K562 (cell line): ENCODE results near the gene HOXB5. TPM values are rescaled to one million over a fixed set of nuclear protein-coding genes. Genes with fewer than 3 reads are reported as not detected.

ENCODE experiments used
- ATAC-seq: fragments of 200-7000 bp; cut with Tn5 transposase; 3 replicates; pipeline ENCODE4 v1.9.1; 2020; ENCODE audit warnings: moderate library complexity
- BruUV-seq: library from RNA; stranded (reverse); fragments of 400-500 nt; replicated peaks from 2 replicates; lab custom pipeline; 2021; lab: Mats Ljungman, UMichigan
- CTCF ChIA-PET: fragments of 300-600 bp; formaldehyde crosslinking; extraction: SDS; loops from one replicate; lab custom pipeline; 2021; ENCODE audit warnings: low intra/inter-chr PET ratio; lab: Yijun Ruan, JAX
- POLR2A ChIA-PET: fragments of 300-600, 350-650 bp; sonication (Branson Sonifier 250); formaldehyde crosslinking; extraction: SDS; loops from one replicate; lab custom pipeline; 2021; ENCODE audit warnings: antibody characterized with exemption, inconsistent platforms; lab: Yijun Ruan, JAX
- DNase-seq, 4 experiments: peaks; one replicate each; pipeline versions ENCODE4 v3.0.0 to v3.0.0-alpha.2; 2011 to 2018; ENCODE audit warnings: low spot score in 3 of 4, mixed read lengths in 3 of 4; ENCODE audit errors: extremely low read depth in 1 of 4
- FAIRE-seq: peaks from 2 replicates; lab custom pipeline; 2011; peaks lifted over from hg19 to GRCh38; lab: Jason Lieb, UNC
- H2AFZ ChIP-seq: 2 replicates; pipeline ENCODE4 v1.6.0; 2011; ENCODE audit warnings: low read depth, low read length, control low read depth, inconsistent platforms
- H3K27ac ChIP-seq: fragments of 200-600 bp; 3 replicates; pipeline ENCODE4 v1.8.0; 2011; ENCODE audit warnings: low read depth, mild to moderate bottlenecking, control low read depth, inconsistent platforms, low read length, moderate library complexity, mixed read lengths; ENCODE audit errors: extremely low read depth
- H3K27me3 ChIP-seq, 2 experiments: fragments of 300-600 bp in 1 of 2; 2 replicates in 1 of 2; 3 replicates in 1 of 2; pipeline versions ENCODE4 v1.6.0 to v1.8.0; 2011; ENCODE audit warnings: inconsistent platforms in 2 of 2, low read length in 2 of 2, mild to moderate bottlenecking in 1 of 2, mixed read lengths in 1 of 2, moderate library complexity in 1 of 2; ENCODE audit not compliant: control insufficient read depth in 2 of 2, insufficient read depth in 2 of 2
- H3K36me3 ChIP-seq: fragments of 300-600 bp; 3 replicates; pipeline ENCODE4 v1.8.0; 2011; ENCODE audit warnings: mild to moderate bottlenecking, low read length, inconsistent platforms; ENCODE audit not compliant: control insufficient read depth, insufficient read depth
- H3K4me1 ChIP-seq, 2 experiments: fragments of 200-600 bp in 1 of 2; replicated peaks in 1 of 2; 2 replicates in 1 of 2; 3 replicates in 1 of 2; pipeline versions ENCODE4 v1.5.1 to v1.8.0; 2011; ENCODE audit warnings: inconsistent platforms in 2 of 2, low read length in 2 of 2, mild to moderate bottlenecking in 1 of 2, mixed read lengths in 1 of 2, moderate library complexity in 1 of 2; ENCODE audit not compliant: control insufficient read depth in 2 of 2, insufficient read depth in 2 of 2
- H3K4me2 ChIP-seq: 2 replicates; pipeline ENCODE4 v1.6.1; 2011; ENCODE audit warnings: low read length, control low read depth, inconsistent platforms, mixed read lengths; ENCODE audit not compliant: insufficient read depth
- H3K4me3 ChIP-seq: fragments of 200-600 bp; sonication (generic), shearing (Covaris generic); 2 replicates; pipeline ENCODE4 v1.5.1; 2016; ENCODE audit warnings: control low read depth, inconsistent platforms
- H3K79me2 ChIP-seq: fragments of 200-600 bp; 3 replicates; pipeline ENCODE4 v1.8.0; 2011; ENCODE audit warnings: low read length, inconsistent platforms; ENCODE audit not compliant: control insufficient read depth, insufficient read depth
- H3K9ac ChIP-seq, 2 experiments: 2 replicates each; pipeline versions ENCODE4 v1.6.0 to v1.6.1; 2011; ENCODE audit warnings: low read depth in 2 of 2, low read length in 2 of 2, control low read depth in 1 of 2, inconsistent platforms in 1 of 2, mild to moderate bottlenecking in 1 of 2, mixed read lengths in 1 of 2; ENCODE audit not compliant: insufficient read depth in 1 of 2
- H3K9me1 ChIP-seq: one replicate; pipeline ENCODE4 v1.6.0; 2011; ENCODE audit warnings: inconsistent platforms, mild to moderate bottlenecking, low read length, moderate library complexity; ENCODE audit not compliant: control insufficient read depth, insufficient read depth
- H3K9me3 ChIP-seq: replicated peaks from 2 replicates; pipeline ENCODE4 v1.5.1; 2011; ENCODE audit warnings: low read depth, low read length, inconsistent platforms; ENCODE audit not compliant: control insufficient read depth, insufficient read depth
- H4K20me1 ChIP-seq: replicated peaks from 2 replicates; pipeline ENCODE4 v1.6.1; 2011; ENCODE audit warnings: low read length, inconsistent platforms, mixed read lengths; ENCODE audit not compliant: control insufficient read depth, insufficient read depth
- ATF4 ChIP-seq: fragments of 450-650 bp; formaldehyde crosslinking; IDR thresholded peaks from 2 replicates; pipeline ENCODE4 v1.4.0; 2022; ENCODE audit warnings: mild to moderate bottlenecking, moderate library complexity
- NCOA1 ChIP-seq: fragments of 450-650 bp; IDR thresholded peaks from 2 replicates; pipeline ENCODE4 v1.6.1; 2016; ENCODE audit warnings: low read depth
- NFIX ChIP-seq: fragments of 250-450 bp; sonication (Bioruptor Pico); IDR thresholded peaks from 2 replicates; pipeline ENCODE4 v1.4.0; 2020; ENCODE audit warnings: low read depth, mild to moderate bottlenecking, moderate library complexity
- POLR2G ChIP-seq: fragments of 200-400 bp; formaldehyde crosslinking; IDR thresholded peaks from 2 replicates; pipeline ENCODE4 v1.6.1; 2017; ENCODE audit warnings: low read depth, mild to moderate bottlenecking, antibody characterized with exemption, low read length, moderate library complexity
- RB1 ChIP-seq: fragments of 450-650 bp; IDR thresholded peaks from 2 replicates; pipeline ENCODE4 v1.6.1; 2017; ENCODE audit warnings: low read depth, mild to moderate bottlenecking
- RBFOX2 ChIP-seq: fragments of 200-400 bp; formaldehyde crosslinking; IDR thresholded peaks from 2 replicates; pipeline ENCODE4 v1.6.1; 2017; ENCODE audit warnings: low read depth, mild to moderate bottlenecking, low read length, moderate library complexity
- WGBS: fragments of 100-300 bp; shearing (Covaris generic); methylation state at CpG from one replicate; pipeline ENCODE4 v1.1.6; 2016; ENCODE audit warnings: low coverage, mixed read lengths; ENCODE audit not compliant: insufficient coverage; ENCODE audit errors: missing lambda C conversion rate; 5-methylcytosine and 5-hydroxymethylcytosine counted together
- in situ Hi-C: fragments of 300-500 bp; cut with MboI; formaldehyde crosslinking; loops from 4 replicates; pipeline ENCODE4 v1.15.0; 2018; ENCODE audit warnings: inconsistent platforms, mixed read lengths
- intact Hi-C: fragments of 100-400 bp; cut with micrococcal nuclease; formaldehyde crosslinking; loops from 2 replicates; pipeline ENCODE4 v1.14.2; 2022
- polyA plus RNA-seq, 8 experiments: library from polyadenylated mRNA; depleted of rRNA in 4 of 8; stranded (reverse) in 5 of 8; unstranded in 3 of 8; fragments of >200 nt; fragmentation: Nextera tagmentation in 2 of 8; fragmentation: Illumina TruSeq in 1 of 8; extraction: Ambion mirVana in 2 of 8; extraction: Trizol in 1 of 8; gene quantifications; 2 replicates each; pipeline versions ENCODE4 v1.2.1 to v1.2.3, GENCODE V29; 2011 to 2014; ENCODE audit warnings: inconsistent platforms in 1 of 8, missing spikeins in 1 of 8
- total RNA-seq, 7 experiments: library from RNA; depleted of rRNA in 6 of 7; stranded (reverse); fragments of >200 nt in 6 of 7; fragmentation: Illumina TruSeq in 2 of 7; extraction: Trizol in 2 of 7; gene quantifications; 2 replicates each; pipeline versions ENCODE4 v1.2.1 to v1.2.3, GENCODE V29; 2011 to 2021; ENCODE audit warnings: low replicate concordance in 1 of 7
- TF ChIP-seq, protein P1 (sequence below), 2 experiments: fragments of 450-650 bp; conservative IDR thresholded peaks; 2 replicates each; pipeline ENCODE4 v1.6.1; 2017; ENCODE audit warnings: mild to moderate bottlenecking in 2 of 2, moderate library complexity in 2 of 2

The HOXB5 gene
- total and polyA plus RNA-seq, 9 of the 15 experiments (the other 6 are each of a cell fraction or from before 2014, with no cell fraction given): 0.24 to 2.7 (median 0.65) TPM

DNA sequence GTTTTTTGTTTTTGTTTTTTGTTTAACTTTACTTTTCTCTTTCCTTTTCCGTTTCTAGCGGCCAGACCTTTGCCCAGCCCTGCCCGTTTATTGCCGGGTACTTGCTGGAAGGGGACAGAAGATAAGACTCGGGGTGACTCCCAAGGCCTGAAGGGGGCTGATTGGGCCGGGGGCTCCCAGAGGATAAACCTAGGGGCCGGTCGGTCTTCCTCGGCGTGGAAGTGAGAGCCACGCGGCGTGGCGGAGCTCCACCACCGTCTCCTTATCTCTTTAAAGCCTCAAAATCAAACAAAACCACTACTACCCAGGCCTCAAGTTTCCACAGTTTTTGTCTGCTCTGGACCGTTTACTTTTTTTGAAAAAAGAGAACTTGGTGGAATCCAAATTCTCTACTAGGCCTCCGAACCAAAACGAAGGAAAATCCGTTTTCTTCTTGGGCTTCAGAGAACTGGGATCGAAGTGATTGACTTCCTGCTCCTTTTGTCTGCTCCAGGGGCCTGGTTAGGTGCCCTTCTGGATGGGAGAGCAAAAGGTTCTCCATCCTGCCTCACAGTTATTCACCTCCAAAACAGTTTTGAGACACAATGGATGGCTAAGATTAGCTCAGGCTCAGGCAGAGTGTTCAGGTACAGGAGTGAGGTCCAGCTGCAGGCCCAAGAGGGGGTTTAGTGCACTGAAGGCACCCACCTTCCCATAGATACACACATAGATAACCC, 41.1 kb upstream of the HOXB5 start (continued):
- TF ChIP-seq, protein P1, sequence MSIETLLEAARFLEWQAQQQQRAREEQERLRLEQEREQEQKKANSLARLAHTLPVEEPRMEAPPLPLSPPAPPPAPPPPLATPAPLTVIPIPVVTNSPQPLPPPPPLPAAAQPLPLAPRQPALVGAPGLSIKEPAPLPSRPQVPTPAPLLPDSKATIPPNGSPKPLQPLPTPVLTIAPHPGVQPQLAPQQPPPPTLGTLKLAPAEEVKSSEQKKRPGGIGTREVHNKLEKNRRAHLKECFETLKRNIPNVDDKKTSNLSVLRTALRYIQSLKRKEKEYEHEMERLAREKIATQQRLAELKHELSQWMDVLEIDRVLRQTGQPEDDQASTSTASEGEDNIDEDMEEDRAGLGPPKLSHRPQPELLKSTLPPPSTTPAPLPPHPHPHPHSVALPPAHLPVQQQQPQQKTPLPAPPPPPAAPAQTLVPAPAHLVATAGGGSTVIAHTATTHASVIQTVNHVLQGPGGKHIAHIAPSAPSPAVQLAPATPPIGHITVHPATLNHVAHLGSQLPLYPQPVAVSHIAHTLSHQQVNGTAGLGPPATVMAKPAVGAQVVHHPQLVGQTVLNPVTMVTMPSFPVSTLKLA (conservative IDR thresholded peaks at IDR 0.05): 0 out of 4 replicates have a peak, but pooled peaks of 1 of the 2 experiments have one; percentile 12
- 0 out of 2 replicates have a peak, but pooled peaks have one; percentile 4 for TF ChIP-seq NCOA1
- TF ChIP-seq, all 486 proteins: peak for 13

DNA sequence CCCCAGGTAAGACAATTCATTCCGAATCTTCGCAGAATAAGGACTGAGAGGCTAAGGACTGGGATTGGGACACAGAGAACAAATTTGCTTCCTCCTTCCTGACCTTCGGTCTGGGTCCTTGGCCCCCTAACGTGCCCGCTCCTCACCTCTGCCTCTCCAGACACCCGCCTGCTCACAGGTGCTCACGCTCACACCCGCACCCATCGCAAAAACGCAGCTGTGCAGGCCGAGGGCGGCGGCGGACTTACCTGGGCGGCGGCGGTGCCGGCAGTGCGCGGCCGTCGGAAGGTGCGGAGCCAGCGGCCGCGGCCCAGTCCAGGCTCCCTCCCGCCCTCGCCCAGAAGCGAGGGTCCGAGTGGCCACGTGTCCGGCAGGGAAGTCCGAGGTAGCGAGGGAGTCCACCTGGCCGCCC, 39.7 kb upstream of the HOXB5 start:
- H3K9me3 ChIP-seq: no peaks in the 10 kb centered on the region
- peak overlapping the region in 1 of 2 experiments; percentile 50; a peak in 1 of 4 replicates for H3K9ac ChIP-seq
- in situ Hi-C loops (no loop called here), intact Hi-C loops (no loop called here)
- H3K9me1 ChIP-seq: no peaks in the 10 kb centered on the region
- no peaks in the 10 kb centered on the region for H3K27me3 ChIP-seq
- TF ChIP-seq ATF4 (CRISPR knock-in tag): no peak
- TF ChIP-seq NFIX (CRISPR knock-in tag): no peak
- TF ChIP-seq POLR2G: peak; percentile 40; the same call in 1 of the 2 replicates
- 0 out of 2 replicates have a peak, but pooled peaks have one; percentile 14 for TF ChIP-seq RBFOX2
- no peak for TF ChIP-seq RB1
- no TSS peak for BruUV-seq
- peaks cover 10% of the 10 kb centered on the region; the same call in 1 of the 3 replicates for H3K36me3 ChIP-seq
- no peaks in the 10 kb centered on the region for H4K20me1 ChIP-seq
- DNase-seq: no peak
- ChIA-PET POLR2A (interaction anchor here (1.6 to 2.5 kb wide), 3 partner anchors 10 to 35 kb away, joined by 5 to 21 read pairs (median 8); no protein-coding TSS in a partner anchor), CTCF (no interaction called here)
- peaks cover 41% of the 10 kb centered on the region for H3K79me2 ChIP-seq
- no peak overlapping the region; the same call in 1 of the 2 replicates for H3K4me2 ChIP-seq
- peak overlapping the region; percentile 97; the same call in 2 of the 3 replicates for H3K27ac ChIP-seq
- WGBS: 98% methylated on average over 26 of the region's 35 CpGs
- ATAC-seq: no peak
- H3K4me3 ChIP-seq: no peak overlapping the region
- peaks cover 54 to 65% of the 10 kb centered on the region in 2 experiments for H3K4me1 ChIP-seq
- no peak for FAIRE-seq
- no peak overlapping the region for H2AFZ ChIP-seq
